GM21737 (cell line): ENCODE results near the gene GPER1.
"Not testable (repeated sequence)": the region's sequence is repeated elsewhere in the genome, so short reads cannot be mapped to it uniquely, and the experiment has no call there.

Source experiments
- ATAC-seq: cut with Tn5 transposase; IDR thresholded peaks from one replicate; pipeline ENCODE4 v1.9.1; 2021; ENCODE audit warnings: mild to moderate bottlenecking, moderate library complexity; ENCODE audit not compliant: unreplicated experiment

Gene GPER1

DNA sequence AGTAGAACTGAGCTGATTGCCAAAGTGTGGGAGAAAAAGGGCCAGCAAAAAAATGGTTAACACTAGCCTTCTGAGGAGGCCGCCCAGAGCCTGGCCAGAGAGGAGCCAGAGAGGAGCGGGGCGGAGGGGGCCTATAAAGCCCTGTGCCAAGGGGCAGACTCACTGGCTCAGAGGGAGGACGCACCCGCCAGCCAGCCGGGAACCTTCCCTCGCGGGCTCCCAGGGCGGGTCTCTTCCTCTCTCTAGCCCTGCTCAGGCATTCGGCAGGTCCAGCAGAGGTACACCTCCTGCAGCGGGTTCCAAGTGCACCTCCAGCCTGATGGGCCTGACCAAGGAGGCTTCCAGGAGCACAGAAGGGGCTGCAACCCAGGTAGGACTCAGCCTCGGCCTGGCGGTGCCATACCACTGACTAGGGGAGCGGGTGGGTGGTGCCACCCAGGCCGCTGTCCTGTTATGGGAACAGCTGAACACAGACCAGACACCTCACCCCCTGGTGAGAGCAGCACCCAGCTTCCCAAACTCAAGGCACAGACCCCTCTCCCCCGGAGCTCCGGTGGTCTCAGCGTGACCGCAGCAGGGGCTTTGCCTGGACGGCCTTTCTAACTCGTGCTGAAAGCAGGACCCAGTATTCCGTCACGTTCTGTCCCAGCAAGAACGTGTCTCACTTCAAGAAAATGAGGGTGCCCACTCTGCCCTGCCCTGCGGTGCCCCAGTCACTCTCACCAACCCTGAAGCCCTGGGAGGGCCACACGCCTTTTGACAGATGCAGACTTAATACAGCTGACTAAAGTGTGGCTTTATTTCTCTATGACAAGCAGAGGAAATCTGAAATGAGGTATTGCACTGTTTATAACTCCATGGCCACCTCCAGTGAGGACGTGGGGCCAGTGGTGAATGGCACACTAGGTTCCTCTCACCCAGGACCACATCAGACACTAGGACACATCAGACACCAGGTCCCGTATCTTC, at the start of gene GPER1:
TSS of gene GPER1 (plus strand) at position 162 of the 969 bp plus-strand sequence. CDS start 3,616 bp downstream, outside the sequence.
- no peak for ATAC-seq

GRCh38 chr7:1040233-1040632, 47.7 kb upstream of the GPER1 start:
- ATAC-seq, result not testable (repeated sequence)

- ATAC-seq, result no peak
Measured at GRCh38 chr7:1040790-1041189, 47.1 kb upstream of the GPER1 start.

- no peak for ATAC-seq
Measured at GRCh38 chr7:1041551-1042491, 46.1 kb upstream of the GPER1 start.

GRCh38 chr7:1042492-1042833, 45.5 kb upstream of the GPER1 start:
- no peak for ATAC-seq

DNA sequence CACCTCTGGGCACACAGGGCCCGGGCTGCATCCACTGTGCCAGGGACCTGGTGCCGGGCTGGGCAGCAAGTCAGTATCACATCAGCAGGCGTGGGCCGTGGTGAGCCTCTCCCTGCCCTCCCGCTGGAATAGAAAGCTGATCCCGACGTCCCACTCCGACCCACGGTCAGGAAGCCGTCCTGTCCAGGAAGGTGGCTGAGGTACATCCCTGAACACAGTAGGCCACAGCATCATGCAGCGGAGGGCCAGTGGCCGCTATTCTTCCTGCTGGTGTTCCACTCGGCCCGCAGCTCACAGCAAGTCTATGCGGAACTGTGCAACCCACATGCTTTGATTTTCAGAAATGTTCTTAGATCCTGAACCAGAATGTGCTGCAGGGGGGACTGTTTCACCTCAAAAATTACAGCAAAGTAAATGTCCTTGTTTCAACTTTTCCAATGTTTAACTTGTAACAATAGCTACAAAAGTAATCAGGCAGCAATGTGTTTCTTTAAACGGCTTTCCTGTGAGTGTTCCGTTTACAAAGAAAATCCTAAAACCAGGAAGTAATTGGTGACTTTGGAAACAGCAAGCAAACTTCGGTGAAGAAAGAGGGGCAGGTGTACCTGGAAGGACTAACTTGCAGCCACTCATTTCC, 44.2 kb upstream of the GPER1 start:
- no peak for ATAC-seq

GRCh38 chr7:1044189-1045068, 43.5 kb upstream of the GPER1 start, which contains the start of gene GPR146:
TSS of gene GPR146 (plus strand) at chr7:1044546. CDS start at chr7:1057516, 12,970 bp downstream.
- peak; percentile 83 for ATAC-seq

- ATAC-seq, result no peak
Measured at GRCh38 chr7:1045069-1046063, 42.5 kb upstream of the GPER1 start.

DNA sequence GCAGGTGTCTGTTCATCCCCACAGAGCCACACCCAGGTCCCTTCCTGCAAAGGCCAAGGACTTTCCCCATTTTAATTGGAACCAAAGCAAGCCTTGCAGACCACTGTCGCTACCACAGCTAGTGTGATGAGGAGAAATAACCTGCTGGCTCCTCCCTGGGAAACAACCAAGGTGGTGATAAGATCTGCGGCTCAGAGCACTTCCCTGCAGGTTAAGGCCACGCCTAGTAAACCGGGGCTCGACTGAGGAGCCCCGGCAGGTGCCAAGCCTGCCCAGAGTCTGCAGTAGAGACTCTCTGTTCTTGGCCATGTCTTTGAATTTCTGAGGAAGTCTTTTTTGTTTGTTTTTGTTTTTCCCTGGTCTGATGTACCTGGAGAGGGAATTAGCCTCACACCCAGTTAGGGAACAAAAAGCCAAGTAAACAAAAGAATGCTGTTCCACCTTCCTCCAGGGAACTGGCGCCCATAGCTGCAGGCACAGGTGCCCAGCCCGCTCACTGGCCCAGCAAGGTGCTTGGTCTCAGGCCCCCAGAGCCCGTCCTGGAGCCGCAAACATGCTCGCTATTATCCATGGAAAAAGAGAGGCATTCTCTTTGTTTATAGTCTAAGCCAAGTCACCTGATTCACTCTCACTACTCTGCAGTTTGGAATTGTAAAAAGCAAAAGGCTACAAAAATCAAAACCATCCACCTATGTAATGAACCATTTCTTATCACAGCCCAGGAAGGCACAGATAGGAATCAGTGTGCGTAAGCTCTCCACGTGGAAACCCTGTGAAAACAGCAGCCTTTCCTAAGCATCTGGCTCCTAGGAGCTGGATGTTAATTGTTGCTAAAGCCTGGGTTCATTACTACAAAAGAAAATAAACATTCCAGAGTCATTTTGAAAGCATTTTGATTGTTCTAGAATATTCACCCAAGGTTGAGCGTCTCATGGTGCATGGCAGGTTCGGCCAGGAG, 40.9 kb upstream of the GPER1 start:
- ATAC-seq, result no peak

- no peak for ATAC-seq
Measured at GRCh38 chr7:1049006-1049741, 38.7 kb upstream of the GPER1 start.

DNA sequence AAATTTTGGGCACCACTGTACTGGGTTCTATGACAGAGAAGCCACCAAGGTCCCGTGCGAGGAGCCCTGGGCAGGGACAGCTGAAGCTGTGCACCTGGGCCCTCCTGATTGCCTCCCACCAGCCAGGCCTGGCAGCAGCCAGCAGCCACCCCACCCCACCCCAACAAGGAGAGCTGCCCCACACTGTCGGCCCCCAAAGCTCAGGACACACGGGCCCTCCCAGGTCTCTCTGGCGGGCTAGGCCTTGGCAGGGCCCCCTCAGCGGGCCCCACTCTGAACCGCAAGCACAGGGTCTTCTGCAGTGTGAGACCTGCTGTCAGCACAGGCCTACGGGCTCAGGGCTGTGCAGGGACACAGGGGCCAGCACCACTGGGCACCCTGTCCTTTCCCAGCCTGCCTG, 38.1 kb upstream of the GPER1 start:
- ATAC-seq, result no peak

DNA sequence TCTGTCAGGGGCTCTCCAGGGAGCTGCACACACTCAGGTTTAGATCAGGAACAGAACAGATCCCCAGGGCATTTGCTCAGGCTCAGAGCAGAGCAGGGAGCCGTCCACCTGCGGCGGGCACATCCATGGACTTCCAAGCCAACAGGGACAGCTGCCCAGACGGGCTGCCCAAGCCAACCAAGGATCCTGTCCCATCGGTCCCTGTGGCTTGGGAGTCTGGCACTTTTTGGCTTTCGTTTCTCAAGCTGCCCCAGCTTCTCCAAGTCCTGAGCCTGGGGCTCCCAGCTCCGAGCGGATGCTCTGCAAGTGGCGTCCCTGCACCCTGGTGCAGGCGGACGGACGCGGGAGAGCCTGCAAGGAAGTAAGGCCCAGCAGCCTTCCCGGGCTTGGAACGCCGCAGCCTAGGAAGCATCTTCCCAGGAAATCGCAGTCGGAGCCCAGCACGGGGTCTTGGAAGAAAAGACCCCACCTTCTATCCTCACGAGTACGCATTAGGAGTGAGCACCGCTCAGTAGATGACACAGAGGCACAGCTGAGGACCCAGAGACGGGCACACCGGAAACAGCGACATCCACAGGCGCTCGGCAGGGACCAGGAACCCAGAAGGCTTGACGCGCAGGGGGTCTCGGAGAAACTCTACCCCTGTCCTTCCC, 37.5 kb upstream of the GPER1 start:
- no peak for ATAC-seq

DNA sequence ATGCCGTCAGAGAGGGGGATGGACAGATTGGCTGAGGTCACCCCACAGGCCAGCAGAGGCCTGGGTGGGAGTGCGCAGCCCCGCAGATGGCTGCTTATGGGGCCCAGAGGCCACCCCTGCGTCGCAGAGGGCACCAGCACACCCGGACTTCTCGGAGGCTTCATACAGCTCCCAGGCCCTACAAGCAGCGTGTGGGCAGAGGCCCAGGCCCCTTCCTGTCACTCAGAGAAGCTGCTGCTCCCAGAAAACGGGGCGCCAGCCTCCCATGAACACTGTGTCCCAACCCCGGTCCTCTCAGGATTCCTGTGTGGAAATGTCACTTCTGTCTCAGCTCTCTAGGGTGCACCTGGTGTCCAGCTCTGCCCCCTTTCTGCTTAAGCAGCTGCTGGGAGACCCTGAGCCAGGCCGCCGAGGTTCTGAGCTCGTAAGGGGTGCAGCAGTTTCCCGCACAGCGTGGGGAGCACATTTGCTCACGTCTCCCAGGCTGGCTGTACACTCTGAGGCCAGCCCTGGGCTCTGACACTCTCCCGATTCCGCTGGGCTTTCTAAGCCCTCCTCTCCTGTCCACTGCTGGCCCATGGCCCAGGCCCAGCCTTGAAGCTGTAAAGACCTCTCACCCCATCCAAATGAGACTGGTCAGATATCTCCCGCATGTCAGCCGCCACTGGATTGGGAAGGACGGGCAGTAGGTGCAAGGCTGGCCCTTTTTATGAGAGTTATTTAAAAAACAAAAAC, 36.8 kb upstream of the GPER1 start:
- no peak for ATAC-seq

GRCh38 chr7:1052031-1052818, 35.7 kb upstream of the GPER1 start:
- ATAC-seq, result no peak

DNA sequence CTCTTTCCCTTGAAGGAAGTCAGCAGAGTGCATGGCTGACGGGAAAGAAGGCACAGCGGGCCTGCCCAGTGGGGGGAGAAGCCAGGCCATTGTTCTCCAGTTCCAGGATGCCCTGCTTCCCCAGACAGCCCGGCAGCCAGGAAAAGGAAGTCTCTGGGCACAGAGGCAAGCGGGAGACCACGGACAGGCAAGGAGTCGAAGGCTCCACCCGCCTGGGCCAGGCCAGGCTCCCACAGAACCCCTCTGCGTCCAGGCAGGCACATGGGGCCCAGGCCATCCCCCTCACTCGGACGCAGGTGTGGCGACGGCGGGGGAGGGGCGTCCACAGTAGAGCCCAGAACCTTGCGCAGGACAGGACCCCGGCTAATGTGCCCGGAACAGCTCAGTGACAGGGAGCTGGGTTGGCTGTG, 34.9 kb upstream of the GPER1 start:
- no peak for ATAC-seq
